ENCODE measurements around the gene TBL1XR1. TPM values are rescaled to one million over a fixed set of nuclear protein-coding genes. Genes with fewer than 3 reads are reported as not detected.

The TBL1XR1 gene
- total and polyA plus RNA-seq, 2 of the 8 experiments (the other 6 are each of a cell fraction or from before 2014, with no cell fraction given), result 28.1 to 147 TPM

GRCh38 chr3:177079684-177080083 is 117.6 kb downstream of the TBL1XR1 start:
- no peak overlapping the region for H4K91ac ChIP-seq (replicated peaks; ENCODE audit: insufficient read length, low read length)
- H4K5ac ChIP-seq (ENCODE audit: insufficient read length, low read depth, low read length), result no peak overlapping the region
- peaks cover 5 to 94% of the 10 kb centered on the region in 2 experiments; a peak in 3 of 4 replicates for H3K79me2 ChIP-seq (ENCODE audit: control insufficient read depth in 1 of 2, insufficient read depth in 2 of 2, low read length in 2 of 2)
- FAIRE-seq (no peak), DNase-seq (ENCODE audit: low read depth in 1 of 2, low spot score in 2 of 2) (no peak)
- 80% methylated on average over 1 of the region's 1 CpG; no CpG with 5 or more reads in 1 of the 2 experiments for WGBS, 2 experiments (ENCODE audit: extremely low coverage in 1 of 2, insufficient coverage in 1 of 2, insufficient read length in 1 of 2, insufficient replicate concordance in 2 of 2, low coverage in 1 of 2, low lambda C conversion rate in 2 of 2, missing lambda C conversion rate in 1 of 2)
- H3K4ac ChIP-seq (replicated peaks; ENCODE audit: insufficient read length, low read depth, low read length), result no peak overlapping the region
- no peak overlapping the region for H3K14ac ChIP-seq (ENCODE audit: insufficient read length)
- H2BK5ac ChIP-seq (ENCODE audit: low read depth, low read length), result no peak overlapping the region
- H2BK20ac ChIP-seq (ENCODE audit: low read length), result no peak overlapping the region
- no peak overlapping the region for H3K4me2 ChIP-seq (ENCODE audit: insufficient read depth in 1 of 2, low read depth in 2 of 2, low read length in 2 of 2)
- no peak overlapping the region for H3K4me3 ChIP-seq (ENCODE audit: extremely low read depth in 1 of 4, insufficient read depth in 2 of 4, low read depth in 3 of 4, low read length in 4 of 4)
- H2BK120ac ChIP-seq (replicated peaks; ENCODE audit: low read depth, low read length), result no peak overlapping the region
- H2BK15ac ChIP-seq (ENCODE audit: low read length), result no peak overlapping the region
- no peaks in the 10 kb centered on the region for H3K79me1 ChIP-seq (ENCODE audit: low read depth, low read length)
- H2AFZ ChIP-seq (ENCODE audit: low read length), result no peak overlapping the region
- no peak overlapping the region for H3K27ac ChIP-seq (ENCODE audit: low read depth, low read length)
- H3K36me3 ChIP-seq (ENCODE audit: control insufficient read depth in 2 of 4, insufficient read depth in 4 of 4, low read length in 3 of 4), result no peaks in the 10 kb centered on the region; a peak in 1 of 8 replicates
- H2AK5ac ChIP-seq (ENCODE audit: low read depth, low read length), result no peak overlapping the region
- ChIA-PET POLR2A (ENCODE audit: partially characterized antibody) (interaction anchor here (0.6 kb wide), 1 partner anchor 567 kb away, joined by 3 read pairs; no protein-coding TSS in a partner anchor), CTCF (ENCODE audit: partially characterized antibody) (interaction anchor here (1.1 kb wide), 1 partner anchor 9 kb away, joined by 3 read pairs; no protein-coding TSS in a partner anchor)
- H4K20me1 ChIP-seq (replicated peaks in 1 of 2; ENCODE audit: control insufficient read depth in 1 of 2, insufficient read depth in 2 of 2, low read length in 2 of 2), result peaks cover 2 to 3% of the 10 kb centered on the region in 2 experiments
- H3K4me1 ChIP-seq (replicated peaks in 1 of 4; ENCODE audit: control insufficient read depth in 3 of 4, insufficient read depth in 4 of 4, low read length in 3 of 4), result peaks cover 0 to 8% (median 5%) of the 10 kb centered on the region in 4 experiments; a peak in 3 of 7 replicates
- H2BK12ac ChIP-seq (ENCODE audit: low read depth, low read length), result no peak overlapping the region
- no peak overlapping the region for H3K9ac ChIP-seq (replicated peaks in 1 of 4; ENCODE audit: extremely low read depth in 1 of 4, low read depth in 3 of 4, low read length in 3 of 4)
- no peak overlapping the region for H4K8ac ChIP-seq (ENCODE audit: extremely low read depth, insufficient read depth, low read length)
- no peaks in the 10 kb centered on the region for H3K27me3 ChIP-seq (replicated peaks in 1 of 4; ENCODE audit: control insufficient read depth in 3 of 4, extremely low read depth in 1 of 4, insufficient read depth in 3 of 4, low read length in 3 of 4)
- no peaks in the 10 kb centered on the region for H3K9me3 ChIP-seq (ENCODE audit: insufficient read depth in 2 of 2, low read depth in 1 of 2, low read length in 1 of 2)
- no peak overlapping the region for H3K56ac ChIP-seq (replicated peaks; ENCODE audit: insufficient read length, low read depth, low read length)
- no peak overlapping the region for H3K23ac ChIP-seq (ENCODE audit: insufficient read length)
- TF ChIP-seq MAFK (IDR thresholded peaks at IDR 0.05; ENCODE audit: low read depth, low read length), result no peak
- no peaks in the 10 kb centered on the region for H3K23me2 ChIP-seq (ENCODE audit: low read depth, low read length)
- H3K18ac ChIP-seq (ENCODE audit: extremely low read depth, low read length), result no peak overlapping the region

All from H1 (cell line).